ENCODE measurements around the gene ACOT7.
"Not testable (repeated sequence)": the region's sequence is repeated elsewhere in the genome, so short reads cannot be mapped to it uniquely, and the experiment has no call there.

The ACOT7 gene

DNA sequence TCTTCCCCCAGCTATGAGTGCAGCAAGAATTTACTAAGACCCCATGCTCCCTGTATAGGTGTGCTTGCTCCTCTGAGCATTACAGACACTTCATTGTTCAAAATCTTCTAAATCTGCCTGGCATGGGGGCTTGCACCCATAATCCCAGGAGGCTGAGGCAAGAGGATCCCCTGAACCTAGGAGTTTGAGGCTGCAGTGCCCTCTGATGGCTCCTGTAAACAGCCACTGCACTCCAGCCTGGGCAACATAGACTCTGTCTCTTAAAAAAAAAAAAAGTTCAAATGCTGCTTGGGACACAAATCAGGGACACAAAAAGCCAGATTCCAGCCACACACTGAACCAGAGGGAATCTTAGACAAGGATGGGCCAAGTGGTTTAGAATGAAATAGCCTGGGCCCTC is 3.4 kb upstream of the ACOT7 start:
- no peak for DNase-seq (ENCODE audit: low read depth)

DNA sequence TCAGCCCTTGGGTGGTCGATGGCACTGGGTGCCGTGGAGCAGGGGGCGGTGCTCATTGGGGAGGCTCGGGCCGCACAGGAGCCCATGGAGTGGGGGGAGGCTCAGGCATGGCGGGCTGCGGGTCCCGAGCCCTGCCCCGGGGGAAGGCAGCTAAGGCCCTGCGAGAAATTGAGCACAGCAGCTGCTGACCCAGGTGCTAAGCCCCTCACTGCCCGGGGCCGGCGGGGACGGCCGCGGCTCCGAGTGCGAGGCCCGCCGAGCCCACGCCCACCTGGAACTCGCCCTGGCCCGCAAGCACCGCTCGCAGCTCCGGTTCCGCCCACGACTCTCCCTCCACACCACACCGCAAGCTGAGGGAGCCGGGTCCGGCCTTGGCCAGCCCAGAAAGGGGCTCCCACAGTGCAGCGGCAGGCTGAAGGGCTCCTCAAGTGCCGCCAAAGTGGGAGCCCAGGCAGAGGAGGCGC is 2.2 kb upstream of the ACOT7 start:
- not testable (repeated sequence) for DNase-seq (ENCODE audit: low read depth)

DNA sequence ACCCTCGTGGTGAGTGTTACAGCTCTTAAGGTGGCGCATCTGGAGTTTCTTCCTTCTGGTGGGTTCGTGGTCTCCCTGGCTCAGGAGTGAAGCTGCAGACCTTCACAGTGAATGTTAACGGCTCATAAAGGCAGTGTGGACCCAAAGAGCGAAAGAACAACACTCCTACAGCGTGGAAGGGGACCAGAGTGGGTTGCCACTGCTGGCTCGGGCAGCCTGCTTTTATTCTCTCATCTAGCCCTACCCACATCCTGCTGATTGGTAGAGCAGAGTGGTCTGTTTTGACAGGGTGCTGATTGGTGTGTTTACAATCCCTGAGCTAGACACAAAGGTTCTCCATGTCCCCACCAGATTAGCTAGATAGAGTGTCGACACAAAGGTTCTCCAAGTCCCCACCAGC is 1.6 kb upstream of the ACOT7 start:
- DNase-seq (ENCODE audit: low read depth), result not testable (repeated sequence)

DNA sequence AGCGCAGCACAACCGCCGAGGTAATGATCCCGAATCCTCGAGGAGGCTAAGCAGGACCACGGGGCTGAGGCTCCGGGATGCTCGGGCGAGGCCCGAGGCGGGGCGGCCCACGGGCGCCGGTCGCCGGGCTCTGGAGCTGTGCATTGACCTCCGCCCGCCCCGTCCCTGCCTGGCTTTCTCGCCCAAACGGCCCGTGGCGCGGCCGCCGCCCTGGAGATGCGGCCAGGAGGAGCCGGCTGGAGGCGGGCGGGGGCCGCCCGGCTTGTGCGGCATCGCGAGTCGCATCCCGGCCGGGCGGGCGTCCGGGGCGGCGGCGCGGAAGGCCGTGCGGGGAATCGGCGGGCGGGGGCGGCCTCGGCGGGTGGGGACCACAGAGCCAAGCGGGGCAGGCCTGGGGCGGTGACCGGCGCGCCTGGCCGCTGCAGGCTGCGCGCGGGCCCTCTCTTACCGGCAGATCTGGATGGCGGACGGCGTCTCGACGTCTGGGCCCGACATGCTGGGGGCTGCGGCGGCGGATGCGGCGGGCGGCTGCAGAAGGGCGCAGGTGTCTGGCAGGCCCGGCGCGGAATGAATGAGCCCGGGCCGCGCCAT is 663 bp downstream of the ACOT7 start:
- DNase-seq (ENCODE audit: low read depth), result no peak

DNA sequence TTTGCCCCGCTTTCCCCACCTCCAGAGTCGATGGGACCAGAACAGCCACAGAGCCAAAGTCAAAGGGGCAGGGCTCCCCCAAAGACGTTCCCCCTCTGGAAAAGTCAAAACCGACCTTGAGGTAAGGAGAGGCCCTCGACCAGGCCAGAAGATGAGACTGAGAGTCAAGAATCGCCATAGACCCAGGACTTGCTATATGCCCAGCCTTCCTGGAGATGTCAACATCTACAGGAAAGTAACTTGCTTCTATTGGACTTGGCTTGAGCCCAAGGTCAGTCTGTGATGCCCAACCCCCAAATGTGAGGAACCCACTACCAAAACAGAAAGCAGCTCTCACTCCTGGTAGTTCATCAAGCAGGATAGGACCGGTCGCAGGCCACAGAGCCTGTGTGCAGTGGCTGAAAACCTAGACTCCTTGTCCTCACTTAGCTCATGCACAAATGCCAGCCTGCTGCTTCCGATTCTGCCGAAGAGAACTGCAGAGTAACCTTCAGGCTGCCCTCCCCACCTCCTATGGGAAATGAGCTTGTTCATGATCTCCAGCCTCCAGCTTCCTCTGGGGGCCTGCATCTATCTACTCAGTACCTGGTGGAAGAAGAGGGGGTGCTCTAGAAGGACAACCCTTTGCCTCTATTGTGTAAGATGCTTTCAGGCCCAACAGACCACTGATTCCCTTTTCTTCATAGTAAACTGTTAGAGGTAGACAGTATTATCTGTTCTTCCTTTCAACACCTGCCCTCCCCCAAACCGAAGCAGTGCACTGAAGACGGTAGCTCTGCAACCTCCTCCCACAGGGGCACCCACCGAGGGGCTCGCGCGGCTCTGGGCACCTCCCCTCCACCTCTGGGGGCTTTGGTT is 1.4 kb downstream of the ACOT7 start:
- peak; percentile 20 for DNase-seq (ENCODE audit: low read depth)

DNA sequence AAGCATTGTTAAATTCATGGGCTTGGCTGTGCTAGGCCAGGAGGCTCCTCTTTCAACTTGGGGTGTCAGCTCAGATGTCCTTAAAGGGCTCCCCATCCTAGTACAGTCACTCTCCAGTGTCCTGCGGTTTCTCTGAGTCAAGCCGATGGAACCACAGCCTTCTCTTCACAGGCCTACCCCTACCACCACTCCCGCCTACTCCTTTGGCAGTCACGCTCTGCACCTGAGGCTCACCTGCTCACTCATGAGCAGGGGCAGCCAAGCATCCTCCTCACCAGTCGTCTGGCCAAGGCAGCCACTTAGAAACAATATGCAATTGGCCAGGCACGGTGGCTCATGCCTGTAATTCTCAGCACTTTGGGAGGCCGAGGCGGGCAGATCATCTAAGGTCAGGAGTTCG is 3.6 kb downstream of the ACOT7 start:
- DNase-seq (ENCODE audit: low read depth), result no peak

DNA sequence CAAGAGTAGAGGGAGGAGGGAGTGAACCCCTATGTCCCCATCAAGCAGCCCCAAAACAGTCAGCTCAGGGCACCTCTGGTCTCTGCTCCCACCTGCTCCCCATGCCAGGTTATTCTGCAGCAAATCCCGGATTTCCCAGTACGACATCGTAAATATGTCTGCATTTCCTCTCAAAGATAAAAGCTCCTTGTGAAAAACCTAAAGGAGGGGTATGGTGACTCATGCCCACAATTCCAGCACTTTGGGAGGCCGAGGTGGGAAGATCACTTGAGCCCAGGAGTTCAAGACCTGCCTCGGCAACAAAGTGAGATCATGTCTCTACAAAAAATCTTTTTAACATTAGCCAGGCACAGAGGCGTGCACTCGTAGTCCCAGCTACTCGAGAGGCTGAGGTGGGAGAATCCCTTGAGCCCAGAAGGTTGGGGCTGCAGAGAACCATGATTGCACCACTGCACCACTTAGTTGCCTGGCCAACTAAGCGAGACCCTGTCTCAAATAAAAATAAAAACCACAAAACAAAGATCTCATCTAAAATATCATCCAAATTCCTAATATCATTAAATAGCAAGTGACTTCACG is 7.1 kb downstream of the ACOT7 start:
- peak; percentile 51 for DNase-seq (ENCODE audit: low read depth)

DNA sequence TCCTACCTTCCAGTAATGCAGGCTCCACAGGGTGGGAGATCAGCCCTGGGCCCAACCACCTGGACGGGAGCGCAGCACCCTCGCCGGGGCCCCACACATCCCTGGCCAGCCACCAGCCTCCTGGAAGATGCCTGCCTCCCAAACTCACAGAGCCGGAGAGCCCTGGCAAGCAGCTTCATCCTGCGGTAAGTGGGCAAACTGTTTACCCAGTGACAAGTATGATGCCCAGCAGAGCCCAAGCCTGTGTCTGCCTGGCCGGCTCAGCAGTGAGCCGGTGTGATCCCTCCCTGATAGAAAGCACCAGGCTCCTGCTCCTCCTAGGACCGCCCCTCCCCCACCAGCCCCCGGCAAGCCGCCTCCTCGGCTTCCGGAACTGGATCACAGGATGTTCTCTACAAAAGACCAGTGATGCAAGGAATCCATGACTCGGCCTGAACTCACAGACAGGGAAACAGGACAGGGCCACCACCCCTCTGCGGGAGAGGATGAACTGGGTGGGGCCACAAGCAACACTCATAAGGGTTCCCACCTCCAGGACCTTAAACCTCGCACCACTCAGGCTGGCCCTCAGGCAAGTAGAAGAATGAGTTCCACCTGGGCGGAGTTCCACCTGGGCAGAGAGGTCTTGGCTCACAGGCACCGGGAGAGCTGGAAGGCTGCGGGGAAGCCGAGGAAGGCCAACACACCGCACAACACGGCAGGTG is 7.9 kb downstream of the ACOT7 start:
- peak; percentile 78 for DNase-seq (ENCODE audit: low read depth)

DNA sequence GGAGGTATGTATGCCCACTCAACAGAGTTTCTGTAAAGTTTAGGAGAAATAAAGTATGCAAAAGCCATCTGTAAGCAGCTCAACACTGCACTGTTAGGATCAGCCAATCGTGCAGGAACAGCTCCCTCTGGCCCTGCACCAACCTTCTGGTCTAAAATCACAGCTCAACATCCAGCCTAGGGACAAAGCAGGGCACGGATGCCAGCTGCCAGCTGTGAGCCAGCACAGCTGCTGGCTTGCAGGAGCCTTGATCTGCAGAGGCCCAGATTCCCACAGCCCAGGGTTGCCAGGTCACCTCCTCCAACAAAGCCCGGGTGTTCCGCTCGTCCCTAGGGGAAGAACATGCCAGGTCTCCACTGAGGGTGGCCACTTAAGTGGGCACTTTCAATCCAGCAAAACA is 8.6 kb downstream of the ACOT7 start:
- DNase-seq (ENCODE audit: low read depth), result no peak

DNA sequence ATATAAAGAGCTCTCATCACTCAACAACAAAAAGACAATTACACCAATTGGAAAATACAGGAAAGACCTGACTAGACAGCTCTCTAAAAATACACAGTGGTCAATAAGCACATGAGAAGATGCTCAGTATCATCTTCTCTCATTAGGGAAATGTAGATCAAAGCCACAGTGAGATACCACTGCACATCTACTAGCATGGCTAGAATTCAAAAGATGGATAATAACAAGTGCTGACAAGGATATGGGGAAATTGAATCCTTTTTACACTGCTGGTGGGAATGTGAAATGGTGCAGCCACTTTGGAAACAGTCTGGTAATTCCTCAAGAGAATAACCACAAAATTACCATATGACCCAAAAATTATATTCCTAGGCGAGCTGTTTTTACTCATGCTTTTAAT is 9.4 kb downstream of the ACOT7 start:
- no peak for DNase-seq (ENCODE audit: low read depth)

DNA sequence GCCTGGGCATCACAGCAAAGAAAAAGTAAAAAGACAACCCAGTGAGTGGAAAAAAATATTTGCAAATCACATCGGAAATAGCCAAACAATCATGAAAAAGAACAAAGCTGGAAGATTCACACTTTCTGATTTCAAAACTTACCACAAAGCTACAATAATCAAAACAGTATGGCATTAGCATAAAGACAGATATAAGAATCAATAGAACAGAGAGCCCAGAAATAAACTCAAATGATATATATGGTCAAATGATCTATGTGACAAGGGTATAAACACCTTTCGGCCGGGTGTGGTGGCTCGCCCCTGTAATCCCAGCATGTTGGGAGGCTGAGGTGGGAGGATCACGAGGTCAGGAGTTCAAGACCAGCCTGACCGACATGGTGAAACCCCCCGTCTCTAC is 13.5 kb downstream of the ACOT7 start:
- DNase-seq (ENCODE audit: low read depth), result no peak

DNA sequence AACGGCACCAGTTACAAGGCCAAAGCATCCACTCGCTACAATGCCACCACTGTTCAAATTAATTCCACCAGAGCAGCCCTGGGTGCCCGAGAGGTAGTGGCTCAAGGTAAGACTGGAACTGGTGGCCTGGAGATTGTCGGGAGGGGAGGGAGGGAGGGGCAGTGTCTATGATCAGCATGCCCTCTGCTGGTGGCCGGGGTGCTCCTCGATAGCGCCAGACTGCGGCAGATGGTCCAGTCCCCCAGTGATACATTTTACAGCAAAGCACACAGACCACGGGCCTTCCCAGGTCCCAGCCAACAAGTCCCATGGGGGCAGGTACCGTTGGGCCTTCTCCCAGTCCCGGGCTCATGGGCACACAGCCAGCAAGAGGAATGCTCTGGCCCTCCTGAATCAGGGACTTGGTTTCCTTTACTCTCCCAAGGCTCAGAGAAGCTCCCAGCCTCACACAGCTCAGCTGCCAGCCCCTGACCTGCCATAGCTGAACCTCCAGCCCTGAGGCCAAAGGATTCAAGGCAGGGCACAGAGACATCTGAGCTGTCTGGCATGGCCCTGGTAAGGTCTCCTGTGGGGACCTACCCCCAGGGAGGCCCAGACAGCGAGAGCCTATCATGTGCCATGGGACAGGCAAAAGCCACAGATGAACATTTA is 15.3 kb downstream of the ACOT7 start:
- DNase-seq (ENCODE audit: low read depth), result no peak

DNA sequence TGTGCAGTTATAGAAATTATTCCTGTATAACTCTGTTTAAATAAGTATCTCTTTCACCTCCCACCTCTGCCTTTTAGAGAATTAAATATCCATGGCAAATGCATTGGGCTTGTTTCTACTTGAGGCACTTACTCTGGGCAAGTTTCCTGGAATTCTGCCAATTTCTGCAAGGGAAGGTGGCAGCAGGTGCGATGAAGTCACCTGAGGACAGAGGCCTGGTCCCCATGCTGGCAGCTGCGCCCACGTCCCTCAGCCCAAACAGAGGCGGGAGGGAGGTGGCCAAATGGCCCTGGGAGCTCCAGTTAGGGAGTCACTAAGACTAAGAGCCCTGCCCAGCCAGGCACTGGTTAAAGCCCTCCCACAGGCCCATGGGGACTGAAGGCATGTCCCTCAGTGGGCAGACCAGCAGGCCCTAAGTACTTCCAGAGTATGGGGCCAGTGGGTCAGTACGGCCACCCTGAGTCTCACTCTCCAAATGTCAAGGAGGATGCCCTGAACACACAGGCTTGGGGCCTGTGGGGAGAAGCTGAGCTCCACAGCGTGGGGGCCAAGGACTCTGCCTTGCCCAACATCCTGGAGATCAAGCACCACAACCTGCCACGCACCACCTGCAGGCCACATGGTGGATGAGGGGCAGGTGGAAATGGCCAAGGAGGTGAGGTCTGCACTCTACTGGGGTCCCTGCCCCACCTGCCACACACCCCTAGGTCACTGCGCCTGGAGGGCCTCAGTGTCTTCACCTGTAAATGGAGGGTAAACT is 19.4 kb downstream of the ACOT7 start:
- DNase-seq (ENCODE audit: low read depth), result no peak

DNA sequence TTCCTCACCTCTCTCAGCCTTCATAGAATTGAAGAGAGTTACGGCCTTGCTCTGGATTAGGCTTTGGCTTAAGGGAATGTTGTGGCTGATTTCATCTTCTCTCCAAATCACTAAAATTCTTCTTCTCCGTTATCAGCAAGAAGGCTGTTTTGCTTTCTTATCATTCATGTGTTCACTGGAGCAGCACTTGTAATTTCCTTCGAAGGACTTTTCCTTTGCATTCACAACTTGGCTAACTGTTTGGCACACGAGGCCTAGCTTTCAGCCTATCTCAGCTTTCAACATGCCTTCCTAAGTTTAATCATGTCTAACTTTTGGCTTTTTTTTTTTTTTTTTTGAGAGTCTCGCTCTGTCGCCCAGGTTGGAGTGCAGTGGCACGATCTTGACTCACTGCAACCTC is 21.3 kb downstream of the ACOT7 start:
- DNase-seq (ENCODE audit: low read depth), result not testable (repeated sequence)

DNA sequence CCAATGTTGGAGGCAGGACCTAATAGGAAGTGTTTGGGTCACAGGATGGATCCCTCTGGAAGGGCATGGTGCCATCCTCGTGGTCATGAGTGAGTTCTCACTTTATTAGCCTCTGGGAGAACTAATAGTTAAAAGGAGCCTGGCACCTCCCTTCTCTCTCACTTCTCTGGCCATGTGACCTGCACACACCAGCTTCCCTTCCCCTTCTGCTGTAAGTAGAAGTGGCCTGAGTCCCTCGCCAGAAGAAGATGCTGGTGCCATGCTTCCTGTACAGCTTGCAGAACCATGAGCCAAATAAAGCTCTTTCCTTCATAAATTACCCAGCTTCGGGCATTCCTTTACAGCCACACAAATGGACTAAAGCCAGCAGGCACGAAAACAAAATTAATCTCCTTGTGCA is 23.6 kb downstream of the ACOT7 start:
- DNase-seq (ENCODE audit: low read depth), result no peak

DNA sequence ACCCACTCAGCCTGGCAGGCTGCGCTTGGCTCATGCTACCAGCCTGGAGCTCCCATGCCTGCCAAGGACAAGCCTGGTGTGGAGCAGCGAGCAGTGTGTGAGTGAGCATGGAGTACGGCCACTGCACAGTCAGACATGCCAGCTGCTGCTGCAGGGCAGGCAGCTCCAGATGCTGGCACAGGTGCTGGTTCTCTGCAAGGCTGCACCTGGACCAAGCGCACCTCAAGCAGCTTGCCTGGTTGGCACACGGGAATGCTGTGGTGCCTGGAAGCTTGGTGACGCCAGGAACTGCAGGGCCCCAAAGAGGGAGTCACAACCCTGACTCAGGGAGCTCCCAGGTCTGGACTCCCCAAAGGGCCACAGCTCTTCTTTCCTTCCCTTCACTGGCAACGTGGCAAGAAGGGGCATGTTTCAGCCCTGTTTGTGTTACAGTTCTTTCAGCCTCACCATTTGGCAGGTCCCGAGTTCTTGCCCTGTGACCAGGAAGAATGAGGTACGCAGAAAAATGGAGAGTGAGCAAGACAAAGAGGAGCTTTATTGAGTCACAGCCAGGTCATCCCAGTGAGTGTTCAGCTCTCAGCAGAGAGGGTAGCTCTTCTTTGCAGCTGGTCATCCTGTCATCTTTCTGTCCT is 26.1 kb downstream of the ACOT7 start:
- DNase-seq (ENCODE audit: low read depth), result no peak

DNA sequence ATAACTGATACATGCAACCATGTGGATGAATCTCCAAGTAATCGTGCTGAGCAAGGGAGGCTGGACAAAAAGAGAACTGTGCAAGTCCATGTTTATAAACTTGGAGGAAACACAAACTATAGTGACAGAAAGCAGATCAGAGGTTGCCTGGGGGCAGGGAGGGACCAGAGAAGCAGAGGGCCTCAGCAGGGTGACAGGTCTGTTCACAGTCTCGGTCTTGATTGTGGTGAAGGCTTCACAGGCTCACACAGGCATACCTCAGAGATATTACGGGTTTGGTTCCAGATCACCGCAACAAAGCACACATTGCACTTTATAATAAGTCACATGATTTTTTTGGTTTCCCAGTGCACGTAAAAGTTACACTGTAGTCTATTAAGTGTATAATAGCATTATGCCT is 28.5 kb downstream of the ACOT7 start:
- no peak for DNase-seq (ENCODE audit: low read depth)

DNA sequence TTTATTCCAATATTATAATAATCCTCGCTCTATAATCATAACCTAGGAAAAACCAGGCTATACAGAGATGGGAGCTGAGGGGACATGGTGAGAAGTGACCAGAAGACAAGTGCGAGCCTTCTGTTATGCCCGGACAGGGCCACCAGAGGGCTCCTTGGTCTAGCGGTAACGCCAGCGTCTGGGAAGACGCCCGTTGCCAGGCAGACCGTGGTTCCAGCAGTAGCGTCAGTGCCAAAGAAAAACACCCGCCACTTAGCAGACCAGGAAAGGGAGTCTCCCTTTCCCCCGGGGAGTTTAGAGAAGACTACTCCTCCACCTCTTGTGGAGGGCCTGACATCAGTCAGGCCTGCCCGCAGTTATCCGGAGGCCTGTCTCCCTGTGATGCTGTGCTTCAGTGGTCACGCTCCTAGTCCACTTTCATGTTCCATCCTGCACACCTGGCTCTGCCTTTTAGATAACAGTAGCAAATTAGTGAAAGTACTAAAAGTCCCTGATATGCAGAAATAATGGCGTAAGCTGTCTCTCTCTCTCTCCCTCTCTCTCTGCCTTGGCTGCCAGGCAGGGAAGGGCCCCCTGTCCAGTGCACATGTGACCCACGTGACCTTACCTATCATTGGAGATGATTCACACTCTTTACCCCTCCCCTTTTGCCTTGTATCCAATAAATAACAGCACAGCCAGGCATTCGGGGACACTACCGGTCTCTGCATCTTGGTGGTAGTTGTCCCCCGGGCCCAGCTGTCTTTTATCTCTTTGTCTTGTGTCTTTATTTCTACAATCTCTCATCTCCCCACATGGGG is 30.3 kb downstream of the ACOT7 start:
- DNase-seq (ENCODE audit: low read depth), result peak; percentile 62

DNA sequence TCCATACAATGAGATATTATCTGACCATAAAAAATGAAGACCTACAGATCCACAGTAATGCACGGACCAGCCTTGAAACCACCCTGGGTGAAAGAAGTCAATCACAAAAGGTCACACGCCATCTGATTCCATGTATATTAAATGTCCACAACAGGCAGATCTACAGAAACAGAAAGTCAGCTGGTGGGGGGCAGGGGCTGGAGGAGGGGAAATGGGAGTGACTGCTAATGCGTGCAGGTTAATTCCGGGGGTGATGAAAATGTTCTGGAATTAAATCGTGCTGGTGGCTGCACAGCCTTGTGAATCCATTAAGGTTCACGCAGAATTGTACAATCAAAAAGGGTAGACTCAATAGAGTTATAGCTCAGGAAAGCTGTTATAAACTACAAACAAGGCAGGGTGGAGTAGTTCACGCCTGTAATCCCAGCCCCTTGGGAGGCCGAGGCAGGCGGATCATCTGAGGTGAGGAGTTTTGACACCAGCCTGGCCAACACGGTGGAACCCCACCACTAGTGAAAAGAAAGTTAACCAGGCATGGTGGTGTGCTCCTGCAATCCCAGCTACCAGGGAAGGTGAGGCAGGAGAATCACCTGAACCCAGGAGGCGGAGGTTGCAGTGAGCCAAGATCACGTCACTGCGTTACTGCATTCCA is 32.3 kb downstream of the ACOT7 start:
- DNase-seq (ENCODE audit: low read depth), result no peak
